GM15510 (cell line): ENCODE measurements around the gene PRPF31.
A peak's percentile ranks its signal among the peaks of the same experiment; 100 is the strongest.

ENCODE experiments used
- POLR2A ChIP-seq: IDR thresholded peaks from 3 replicates; pipeline ENCODE4 v1.6.1; 2011; ENCODE audit warnings: borderline replicate concordance; ENCODE audit not compliant: insufficient read length; ENCODE audit errors: extremely low read depth

PRPF31 gene

GRCh38 chr19:54149021-54149812 lies 33.7 kb downstream of the PRPF31 start:
- TF ChIP-seq POLR2A, result no peak

- TF ChIP-seq POLR2A, result no peak
These were observed 35.9 kb downstream of the PRPF31 start for GRCh38 chr19:54151362-54152035.

- no peak for TF ChIP-seq POLR2A
These were observed 36.7 kb downstream of the PRPF31 start for GRCh38 chr19:54152267-54152666.

GRCh38 chr19:54152878-54153524 lies 37.4 kb downstream of the PRPF31 start:
- no peak for TF ChIP-seq POLR2A

GRCh38 chr19:54153731-54154326 lies 38.3 kb downstream of the PRPF31 start:
- no peak for TF ChIP-seq POLR2A

GRCh38 chr19:54154603-54155345 lies 39.2 kb downstream of the PRPF31 start:
- TF ChIP-seq POLR2A, result no peak

GRCh38 chr19:54155694-54156093 lies 40.1 kb downstream of the PRPF31 start:
- no peak for TF ChIP-seq POLR2A

GRCh38 chr19:54156490-54156889 lies 40.9 kb downstream of the PRPF31 start:
- peak; percentile 21 for TF ChIP-seq POLR2A

- TF ChIP-seq POLR2A, result no peak
These were observed 41.4 kb downstream of the PRPF31 start for GRCh38 chr19:54156953-54157352.

- TF ChIP-seq POLR2A, result no peak
These were observed 43.3 kb downstream of the PRPF31 start for GRCh38 chr19:54158812-54159351.

GRCh38 chr19:54159352-54160181 lies 44.0 kb downstream of the PRPF31 start, which contains the start of gene LENG1:
TSS of gene LENG1 (minus strand) at chr19:54159721. CDS start at chr19:54159695, 26 bp downstream.
- peak; percentile 80 for TF ChIP-seq POLR2A

- TF ChIP-seq POLR2A, result no peak
These were observed 44.7 kb downstream of the PRPF31 start for GRCh38 chr19:54160182-54160811.

GRCh38 chr19:54160854-54161253 lies 45.3 kb downstream of the PRPF31 start:
- no peak for TF ChIP-seq POLR2A
